Right ventricle myocardium superior (tissue), 1 donor: ENCODE data around the gene ARTN. TPM values are rescaled to one million over a fixed set of nuclear protein-coding genes. Genes with fewer than 3 reads are reported as not detected.

ENCODE experiments used
- ATAC-seq: fragments of 200-7000 bp; cut with Tn5 transposase; one replicate; pipeline ENCODE4 v1.9.1; 2020; ENCODE audit warnings: mild to moderate bottlenecking; ENCODE audit not compliant: poor library complexity
- DNase-seq: peaks from one replicate; pipeline ENCODE4 v3.0.0-alpha.2; 2020
- intact Hi-C: fragments of 100-400 bp; cut with DNase I; formaldehyde crosslinking; loops from one replicate; pipeline ENCODE4 v1.11.2; 2022
- total RNA-seq: library from RNA; stranded (reverse); fragmentation: NEBNext Ultra II Directional; extraction: Animal tissue kit (Norgen Biotek cat#: 25700); gene quantifications from one replicate; pipeline ENCODE4 v1.2.1, GENCODE V29; 2021
- donor health status: DM: no; HTN: yes; CAD: no; lungs with severe emphysema.

Gene ARTN
- total RNA-seq, 1 donor from 2014 or later: not detected

GRCh38 chr1:43978551-43979260 is 45.1 kb downstream of the ARTN start, which contains the start of gene B4GALT2:
B4GALT2 (plus strand) TSS chr1:43979210; CDS start chr1:43981161, 1,951 bp downstream.
- DNase-seq: peak; percentile 61
- intact Hi-C loops: no loop called here

GRCh38 chr1:43979261-43979527 is 45.6 kb downstream of the ARTN start:
- DNase-seq (no peak), ATAC-seq (no peak)
- intact Hi-C loops: no loop called here

More at GRCh38 chr1:43978551-43979260, 45.1 kb downstream of the ARTN start, which contains the start of gene B4GALT2:
- ATAC-seq: no peak

GRCh38 chr1:43979528-43980254 is 46.1 kb downstream of the ARTN start:
- peak; percentile 70 for DNase-seq
- intact Hi-C loops: no loop called here
- ATAC-seq: peak; percentile 5

GRCh38 chr1:43980255-43981134 is 46.9 kb downstream of the ARTN start:
- no peak for DNase-seq
- intact Hi-C loops: no loop called here
- no peak for ATAC-seq

GRCh38 chr1:43981135-43981491 is 47.5 kb downstream of the ARTN start:
- DNase-seq (peak; percentile 36), ATAC-seq (no peak)
- intact Hi-C loops: no loop called here

GRCh38 chr1:43981636-43982035 is 48.0 kb downstream of the ARTN start:
- intact Hi-C loops: no loop called here
- ATAC-seq: no peak
- peak; percentile 32 for DNase-seq

- DNase-seq (peak; percentile 31), ATAC-seq (no peak)
- intact Hi-C loops: no loop called here
Measured at GRCh38 chr1:43982241-43982640, 48.6 kb downstream of the ARTN start.

- DNase-seq (peak; percentile 49), ATAC-seq (no peak)
- intact Hi-C loops: no loop called here
Measured at GRCh38 chr1:43982808-43983207, 49.2 kb downstream of the ARTN start.

GRCh38 chr1:43983253-43983899 is 49.8 kb downstream of the ARTN start:
- DNase-seq (no peak), ATAC-seq (no peak)
- intact Hi-C loops: no loop called here

GRCh38 chr1:43984855-43985254 is 51.3 kb downstream of the ARTN start:
- DNase-seq (no peak), ATAC-seq (no peak)
- intact Hi-C loops: no loop called here

GRCh38 chr1:43985984-43986595 is 52.5 kb downstream of the ARTN start:
- DNase-seq (no peak), ATAC-seq (no peak)

GRCh38 chr1:43986712-43987111 is 53.1 kb downstream of the ARTN start:
- intact Hi-C loops: no loop called here
- no peak for DNase-seq
- no peak for ATAC-seq

More at GRCh38 chr1:43985984-43986595, 52.5 kb downstream of the ARTN start:
- intact Hi-C loops: no loop called here

Other genes with a start within 250 kb of the ARTN start
- 24.2 TPM for gene ST3GAL3, start 226.3 kb upstream of the ARTN start, total RNA-seq
- gene IPO13, start 13.1 kb downstream of the ARTN start, total RNA-seq: 58.8 TPM
- 16.2 TPM for gene DPH2, start 36.2 kb downstream of the ARTN start, total RNA-seq
- gene ATP6V0B, start 41.2 kb downstream of the ARTN start, total RNA-seq: 80.9 TPM
- 34.3 TPM for gene B4GALT2, start 45.4 kb downstream of the ARTN start, total RNA-seq
- 0.86 TPM for gene CCDC24, start 57.8 kb downstream of the ARTN start, total RNA-seq
- 0.78 TPM for gene SLC6A9, start 97.7 kb downstream of the ARTN start, total RNA-seq
- gene KLF17, start 185.0 kb downstream of the ARTN start, total RNA-seq: not detected
- not detected for gene KLF18, start 207.8 kb downstream of the ARTN start, total RNA-seq